ENCODE results near the gene PAX5.
A peak's percentile ranks its signal among the peaks of the same experiment; 100 is the strongest.

Gene PAX5

DNA sequence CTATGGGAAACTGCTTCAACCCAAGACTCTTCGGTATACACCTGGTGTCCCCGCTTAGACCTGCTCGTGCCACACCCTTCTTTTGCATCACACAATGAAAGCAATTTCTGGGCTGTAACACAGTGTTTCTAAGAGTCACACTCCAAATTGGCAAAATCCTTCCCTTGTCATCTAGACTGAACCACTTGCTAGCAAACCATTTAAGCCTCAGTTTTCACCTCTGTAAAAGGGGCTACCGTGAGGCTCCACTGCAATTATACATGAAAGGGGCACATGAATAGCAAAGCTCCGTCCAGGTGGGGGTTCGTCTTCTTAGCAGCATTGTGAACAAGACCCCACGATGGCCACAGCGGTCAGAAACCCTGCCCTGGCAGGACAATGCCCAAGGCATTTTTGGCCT is 166.8 kb downstream of the PAX5 start:
- DNase-seq (ENCODE audit: low spot score), result no peak
- Histone ChIP-seq H3K27ac (replicated peaks; ENCODE audit: low read length) (no peak overlapping the region), H3K79me1 (ENCODE audit: low read depth, low read length) (no peaks in the 10 kb centered on the region), H3K27me3 (ENCODE audit: control insufficient read depth in 3 of 3, insufficient read depth in 3 of 3, low read depth in 1 of 3, low read length in 3 of 3) (peaks cover 0 to 13% (median 0%) of the 10 kb centered on the region in 3 experiments), H4K8ac (ENCODE audit: low read depth, low read length) (no peak overlapping the region), H3K18ac (ENCODE audit: low read length) (no peak overlapping the region), H2BK120ac (ENCODE audit: low read depth, low read length) (no peak overlapping the region), H3K9ac (ENCODE audit: low read depth, low read length, poor library complexity) (no peak overlapping the region), H3K9me3 (replicated peaks in 1 of 2; ENCODE audit: control insufficient read depth in 2 of 2, insufficient read depth in 1 of 2, low read depth in 1 of 2, low read length in 2 of 2) (no peaks in the 10 kb centered on the region), H4K91ac (ENCODE audit: low read depth, low read length, poor library complexity) (no peak overlapping the region), H3K4me2 (ENCODE audit: insufficient read depth, low read length, poor library complexity, severe bottlenecking) (no peak overlapping the region), H3K23ac (ENCODE audit: low read depth, low read length, poor library complexity) (no peak overlapping the region), H2BK12ac (ENCODE audit: low read length) (no peak overlapping the region), H3K4me1 (ENCODE audit: control insufficient read depth in 2 of 2, insufficient read depth in 1 of 2, low read depth in 1 of 2, low read length in 2 of 2) (peaks cover 15 to 18% of the 10 kb centered on the region in 2 donors), H3K4ac (ENCODE audit: low read length) (no peak overlapping the region), H3K36me3 (replicated peaks in 1 of 2; ENCODE audit: control insufficient read depth in 2 of 2, insufficient read depth in 2 of 2, low read length in 2 of 2) (peaks cover 0 to 3% of the 10 kb centered on the region in 2 donors), H3K14ac (ENCODE audit: low read length) (no peak overlapping the region), H2AK5ac (ENCODE audit: low read depth, low read length) (no peak overlapping the region), H2BK15ac (ENCODE audit: low read length) (no peak overlapping the region), H2BK5ac (ENCODE audit: low read length) (no peak overlapping the region), H3K4me3 (ENCODE audit: low read length in 2 of 2) (no peak overlapping the region), H2AFZ (ENCODE audit: low read length) (no peak overlapping the region)
- no CpG with 5 or more reads among the region's 8 CpGs for WGBS, 2 donors (ENCODE audit: extremely low coverage in 2 of 2, insufficient read length in 2 of 2, insufficient replicate concordance in 1 of 2)

DNA sequence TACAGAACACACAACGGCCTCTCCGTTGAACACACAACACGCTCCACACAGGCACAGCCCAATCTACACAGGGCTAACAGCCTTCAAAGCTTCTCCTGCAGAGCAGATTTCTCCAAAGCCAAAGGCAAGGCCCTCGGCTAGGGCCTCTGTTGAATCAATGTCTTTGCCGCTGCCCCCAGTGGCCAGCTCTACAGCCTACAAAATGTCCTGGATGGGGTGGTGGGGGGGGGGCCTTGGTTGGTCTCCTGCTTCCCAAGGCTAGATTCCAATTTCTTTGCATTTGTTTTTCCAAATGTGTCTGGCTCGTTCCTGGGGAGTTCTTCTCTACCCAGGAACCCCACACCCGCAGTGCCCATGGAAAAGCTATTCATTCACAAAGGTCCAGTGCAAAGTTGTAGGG is 167.2 kb downstream of the PAX5 start:
- H3K4me3 ChIP-seq (ENCODE audit: low read length in 2 of 2), result no peak overlapping the region
- no peak overlapping the region for H4K91ac ChIP-seq (ENCODE audit: low read depth, low read length, poor library complexity)
- H3K14ac ChIP-seq (ENCODE audit: low read length), result no peak overlapping the region
- H3K23ac ChIP-seq (ENCODE audit: low read depth, low read length, poor library complexity), result no peak overlapping the region
- H2BK15ac ChIP-seq (ENCODE audit: low read length), result no peak overlapping the region
- no peaks in the 10 kb centered on the region for H3K79me1 ChIP-seq (ENCODE audit: low read depth, low read length)
- H3K27me3 ChIP-seq (ENCODE audit: control insufficient read depth in 3 of 3, insufficient read depth in 3 of 3, low read depth in 1 of 3, low read length in 3 of 3), result peaks cover 0 to 14% (median 0%) of the 10 kb centered on the region in 3 experiments
- H3K4me2 ChIP-seq (ENCODE audit: insufficient read depth, low read length, poor library complexity, severe bottlenecking), result no peak overlapping the region
- H2AK5ac ChIP-seq (ENCODE audit: low read depth, low read length), result no peak overlapping the region
- H2AFZ ChIP-seq (ENCODE audit: low read length), result no peak overlapping the region
- no peak overlapping the region for H4K8ac ChIP-seq (ENCODE audit: low read depth, low read length)
- H3K9ac ChIP-seq (ENCODE audit: low read depth, low read length, poor library complexity), result no peak overlapping the region
- peaks cover 0 to 4% of the 10 kb centered on the region in 2 donors for H3K36me3 ChIP-seq (replicated peaks in 1 of 2; ENCODE audit: control insufficient read depth in 2 of 2, insufficient read depth in 2 of 2, low read length in 2 of 2)
- no peak overlapping the region for H3K18ac ChIP-seq (ENCODE audit: low read length)
- no peak overlapping the region for H3K27ac ChIP-seq (replicated peaks; ENCODE audit: low read length)
- no peak overlapping the region for H2BK12ac ChIP-seq (ENCODE audit: low read length)
- no peak overlapping the region for H2BK120ac ChIP-seq (ENCODE audit: low read depth, low read length)
- no peaks in the 10 kb centered on the region for H3K9me3 ChIP-seq (replicated peaks in 1 of 2; ENCODE audit: control insufficient read depth in 2 of 2, insufficient read depth in 1 of 2, low read depth in 1 of 2, low read length in 2 of 2)
- no CpG with 5 or more reads among the region's 7 CpGs for WGBS, 2 donors (ENCODE audit: extremely low coverage in 2 of 2, insufficient read length in 2 of 2, insufficient replicate concordance in 1 of 2)
- H2BK5ac ChIP-seq (ENCODE audit: low read length), result no peak overlapping the region
- H3K4ac ChIP-seq (ENCODE audit: low read length), result no peak overlapping the region
- DNase-seq (ENCODE audit: low spot score), result no peak
- H3K4me1 ChIP-seq (ENCODE audit: control insufficient read depth in 2 of 2, insufficient read depth in 1 of 2, low read depth in 1 of 2, low read length in 2 of 2), result peaks cover 15 to 18% of the 10 kb centered on the region in 2 donors

DNA sequence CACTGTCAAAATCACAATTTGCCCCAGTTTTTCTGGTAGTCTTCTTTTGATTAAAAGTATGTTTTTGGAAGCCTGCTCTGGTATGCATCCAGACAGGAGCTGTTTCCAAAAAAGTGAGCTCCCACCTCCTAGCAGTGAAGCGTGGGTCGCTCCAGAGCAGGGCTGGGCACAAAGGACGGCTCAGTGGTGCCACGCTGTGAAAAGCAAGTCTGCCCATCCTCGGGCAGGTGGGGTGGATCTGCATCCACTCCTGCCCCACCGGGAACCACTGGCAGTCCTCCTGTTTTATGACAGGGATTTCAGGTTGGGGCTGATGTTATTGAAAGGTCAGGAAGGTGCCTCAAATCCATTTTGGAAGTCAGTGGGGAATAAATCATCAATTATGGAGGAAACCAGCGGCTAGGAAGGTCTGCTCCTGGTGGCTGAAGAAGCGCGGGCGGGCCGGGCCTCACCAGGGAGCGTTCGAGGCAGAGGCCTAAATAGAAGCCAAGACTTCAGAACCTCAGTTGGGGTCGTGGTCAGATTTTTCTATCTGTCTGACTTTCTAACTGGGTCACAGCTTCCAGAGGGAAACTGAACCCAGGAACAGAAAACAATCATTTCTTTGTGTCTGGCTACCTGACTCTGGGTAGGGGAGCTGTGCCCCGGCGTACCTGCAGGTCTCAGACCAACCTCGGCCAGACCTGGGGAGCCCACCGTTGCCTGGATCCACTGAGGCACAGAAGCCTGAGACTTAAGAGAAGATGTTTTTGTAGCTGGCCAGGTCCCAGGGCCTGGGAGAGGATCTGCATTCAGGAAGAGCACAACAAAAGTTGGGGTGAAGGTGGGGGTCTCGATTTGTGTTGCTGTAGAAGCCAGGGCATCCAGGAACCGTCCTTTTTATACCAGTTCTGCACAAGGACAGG is 168.1 kb downstream of the PAX5 start:
- no peak overlapping the region for H3K14ac ChIP-seq (ENCODE audit: low read length)
- H3K27ac ChIP-seq (replicated peaks; ENCODE audit: low read length), result no peak overlapping the region
- H3K79me1 ChIP-seq (ENCODE audit: low read depth, low read length), result no peaks in the 10 kb centered on the region
- H3K27me3 ChIP-seq (ENCODE audit: control insufficient read depth in 3 of 3, insufficient read depth in 3 of 3, low read depth in 1 of 3, low read length in 3 of 3), result peaks cover 0 to 14% (median 0%) of the 10 kb centered on the region in 3 experiments
- peaks cover 0 to 3% of the 10 kb centered on the region in 2 donors for H3K36me3 ChIP-seq (replicated peaks in 1 of 2; ENCODE audit: control insufficient read depth in 2 of 2, insufficient read depth in 2 of 2, low read length in 2 of 2)
- no peak overlapping the region for H4K91ac ChIP-seq (ENCODE audit: low read depth, low read length, poor library complexity)
- H3K23ac ChIP-seq (ENCODE audit: low read depth, low read length, poor library complexity), result no peak overlapping the region
- no peak overlapping the region for H3K4me2 ChIP-seq (ENCODE audit: insufficient read depth, low read length, poor library complexity, severe bottlenecking)
- H3K9ac ChIP-seq (ENCODE audit: low read depth, low read length, poor library complexity), result peak overlapping the region; percentile 31
- no peak overlapping the region for H3K18ac ChIP-seq (ENCODE audit: low read length)
- no CpG with 5 or more reads among the region's 20 CpGs for WGBS, 2 donors (ENCODE audit: extremely low coverage in 2 of 2, insufficient read length in 2 of 2, insufficient replicate concordance in 1 of 2)
- no peak overlapping the region for H3K4me3 ChIP-seq (ENCODE audit: low read length in 2 of 2)
- no peak overlapping the region for H2AK5ac ChIP-seq (ENCODE audit: low read depth, low read length)
- H3K4me1 ChIP-seq (ENCODE audit: control insufficient read depth in 2 of 2, insufficient read depth in 1 of 2, low read depth in 1 of 2, low read length in 2 of 2), result peaks cover 15 to 18% of the 10 kb centered on the region in 2 donors
- no peak overlapping the region for H4K8ac ChIP-seq (ENCODE audit: low read depth, low read length)
- H2AFZ ChIP-seq (ENCODE audit: low read length), result no peak overlapping the region
- peak overlapping the region; percentile 46 for H2BK12ac ChIP-seq (ENCODE audit: low read length)
- H3K4ac ChIP-seq (ENCODE audit: low read length), result no peak overlapping the region
- no peak for DNase-seq (ENCODE audit: low spot score)
- no peak overlapping the region for H2BK5ac ChIP-seq (ENCODE audit: low read length)
- no peak overlapping the region for H2BK15ac ChIP-seq (ENCODE audit: low read length)
- H2BK120ac ChIP-seq (ENCODE audit: low read depth, low read length), result no peak overlapping the region
- H3K9me3 ChIP-seq (replicated peaks in 1 of 2; ENCODE audit: control insufficient read depth in 2 of 2, insufficient read depth in 1 of 2, low read depth in 1 of 2, low read length in 2 of 2), result no peaks in the 10 kb centered on the region
